HG03439 (cell line): Measurements from ENCODE around the gene FOXD4L5.
"Not testable (repeated sequence)": the region's sequence is repeated elsewhere in the genome, so short reads cannot be mapped to it uniquely, and the experiment has no call there.

Experiments
- ATAC-seq: cut with Tn5 transposase; IDR thresholded peaks from one replicate; pipeline ENCODE4 v1.9.1; 2021; ENCODE audit warnings: mild to moderate bottlenecking, moderate library complexity; ENCODE audit not compliant: unreplicated experiment

The FOXD4L5 gene

GRCh38 chr9:65285109-65285508 is at the start of gene FOXD4L5:
Gene FOXD4L5, minus strand, starts transcription at chr9:65285209. Its CDS starts 832 bp downstream, at chr9:65284377.
- ATAC-seq: not testable (repeated sequence)

GRCh38 chr9:65283943-65284342 is 1.1 kb downstream of the FOXD4L5 start:
- ATAC-seq: not testable (repeated sequence)

GRCh38 chr9:65282976-65283375 is 2.0 kb downstream of the FOXD4L5 start:
- ATAC-seq: not testable (repeated sequence)
